ENCODE results near the gene BMPR2. TPM values are rescaled to one million over a fixed set of nuclear protein-coding genes. Genes with fewer than 3 reads are reported as not detected.

Gene BMPR2
- total RNA-seq, 4 donors from 2014 or later: 56.1 to 112 (median 66.6) TPM

GRCh38 chr2:202574541-202574940, 198.4 kb downstream of the BMPR2 start:
- no peak for TF ChIP-seq CTCF (IDR thresholded peaks at IDR 0.05; ENCODE audit: low read depth)

DNA sequence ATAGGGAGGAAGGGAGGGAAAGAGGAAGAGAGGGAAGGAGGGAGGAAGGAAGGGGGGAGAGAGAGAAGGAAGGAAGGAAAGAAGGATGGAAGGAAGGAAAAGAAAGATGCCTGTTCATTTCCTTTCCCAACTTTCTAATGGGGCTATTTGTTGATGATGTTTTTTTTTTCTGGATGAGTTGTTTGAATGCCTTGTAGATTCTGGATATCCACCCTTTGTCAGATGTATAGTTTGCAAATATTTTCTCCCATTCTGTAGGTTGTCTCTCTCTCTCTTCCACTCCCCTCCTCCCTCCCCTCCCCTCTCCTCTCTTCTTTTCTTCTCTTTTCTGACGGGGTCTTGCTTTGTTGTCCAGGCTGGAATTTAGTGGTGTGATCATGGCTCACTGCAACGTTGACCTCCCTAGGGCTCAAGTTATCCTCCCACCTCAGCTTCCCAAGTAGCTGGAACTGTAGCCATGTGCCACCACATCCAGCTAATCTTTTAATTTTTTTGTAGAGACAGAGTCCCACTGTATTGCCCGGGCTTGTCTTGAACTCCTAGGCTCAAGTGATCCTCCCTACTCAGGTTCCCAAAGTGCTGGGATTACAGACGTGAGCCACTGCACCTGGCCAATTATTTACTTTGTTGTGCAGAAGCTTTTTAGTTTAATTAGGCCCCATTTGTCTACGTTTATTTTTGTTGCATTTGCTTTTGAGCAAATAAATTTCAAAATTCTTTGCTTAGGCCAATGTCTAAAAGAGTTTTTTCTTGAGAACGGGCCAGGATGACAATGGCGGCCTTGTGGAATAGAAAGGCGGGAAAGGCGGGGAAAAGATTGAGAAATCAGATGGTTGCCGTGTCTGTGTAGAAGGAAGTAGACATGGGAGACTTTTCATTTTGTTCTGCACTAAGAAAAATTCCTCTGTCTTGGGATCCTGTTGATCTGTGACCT, 201.4 kb downstream of the BMPR2 start:
- TF ChIP-seq CTCF (IDR thresholded peaks at IDR 0.05; ENCODE audit: low read depth): no peak

GRCh38 chr2:202583709-202584219, 207.6 kb downstream of the BMPR2 start:
- TF ChIP-seq CTCF (IDR thresholded peaks at IDR 0.05; ENCODE audit: low read depth): no peak

DNA sequence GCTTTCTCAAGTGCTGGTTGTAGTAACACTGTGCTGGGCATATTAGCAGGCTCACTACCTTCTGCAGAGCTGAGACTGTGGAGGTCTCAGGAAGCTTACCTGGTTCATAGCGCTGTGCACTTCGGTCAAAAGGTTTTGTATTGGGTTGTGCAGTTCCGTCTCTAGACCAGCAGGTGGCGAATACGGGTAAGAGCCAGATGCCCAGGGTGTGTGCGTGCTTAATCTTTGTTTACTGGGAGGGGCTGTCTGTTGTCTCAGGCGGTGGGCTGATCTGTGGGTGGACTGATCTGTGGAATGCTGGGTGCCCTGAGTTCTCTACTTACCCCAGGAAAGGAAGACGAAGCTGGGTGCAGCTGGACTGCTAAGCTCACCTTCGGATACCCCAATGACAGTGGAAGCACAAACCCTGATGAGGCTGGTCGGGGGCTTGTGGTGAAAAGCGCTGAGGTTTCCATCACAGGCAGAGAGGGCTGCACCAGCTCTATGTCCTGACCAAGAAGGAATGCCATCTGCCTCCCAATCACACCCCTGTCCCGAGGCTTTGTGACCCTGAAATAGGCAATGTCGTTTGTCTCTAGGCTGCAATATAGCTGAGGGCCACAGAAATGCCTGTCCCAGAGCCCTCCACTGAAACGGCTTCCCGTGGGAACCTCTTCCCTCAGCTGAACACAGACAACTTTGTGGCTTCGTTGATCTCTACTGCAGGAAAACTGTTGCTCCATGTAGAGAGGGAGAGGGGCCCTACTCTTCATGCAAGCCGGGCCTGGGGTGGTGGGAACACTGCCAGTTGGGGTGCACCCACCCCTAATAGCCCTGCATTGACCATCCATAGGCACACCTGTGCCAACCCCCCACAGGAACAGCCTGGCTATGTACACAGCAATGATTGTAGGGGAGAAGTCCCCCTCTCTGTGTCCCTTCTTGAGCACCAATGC, 212.8 kb downstream of the BMPR2 start:
- TF ChIP-seq CTCF (IDR thresholded peaks at IDR 0.05; ENCODE audit: low read depth): no peak

DNA sequence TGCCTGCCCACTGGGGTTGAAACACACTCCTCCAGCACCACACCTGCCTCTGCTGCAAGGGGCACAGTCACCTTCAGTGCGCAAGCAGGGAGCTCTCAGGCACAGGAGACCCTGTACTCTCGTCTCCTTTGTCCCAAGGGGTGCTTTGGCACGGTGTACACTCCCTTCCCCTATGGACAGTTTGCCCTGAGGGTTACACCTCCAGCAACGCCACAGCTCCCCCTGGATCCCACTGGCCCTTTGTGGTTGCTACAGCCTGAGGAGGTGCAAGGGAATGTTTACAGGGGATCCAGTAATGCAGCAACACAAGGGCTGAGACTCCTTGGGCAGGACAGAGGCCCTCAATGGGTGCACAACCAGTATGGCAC, 213.4 kb downstream of the BMPR2 start:
- no peak for TF ChIP-seq CTCF (IDR thresholded peaks at IDR 0.05; ENCODE audit: low read depth)

- no peak for TF ChIP-seq CTCF (IDR thresholded peaks at IDR 0.05; ENCODE audit: low read depth)
Measured at GRCh38 chr2:202592566-202592965, 216.4 kb downstream of the BMPR2 start.

GRCh38 chr2:202599105-202599504, 223.0 kb downstream of the BMPR2 start:
- TF ChIP-seq CTCF (IDR thresholded peaks at IDR 0.05; ENCODE audit: low read depth): no peak

Data from subcutaneous adipose tissue (tissue), 4 donors.